ENCODE measurements around the gene PPP2R1B. TPM values are rescaled to one million over a fixed set of nuclear protein-coding genes. Genes with fewer than 3 reads are reported as not detected.

Gene PPP2R1B
- 10 to 100 TPM; 34.5 to 39.2 TPM for total RNA-seq
- polyA plus RNA-seq (2013, experiment 1 of 2): 13.0 TPM
- polyA plus RNA-seq (2013, experiment 2 of 2): 16.0 TPM
- total RNA-seq: 38.3 to 117 (median 66.9) reads per million in 172 experiments

DNA sequence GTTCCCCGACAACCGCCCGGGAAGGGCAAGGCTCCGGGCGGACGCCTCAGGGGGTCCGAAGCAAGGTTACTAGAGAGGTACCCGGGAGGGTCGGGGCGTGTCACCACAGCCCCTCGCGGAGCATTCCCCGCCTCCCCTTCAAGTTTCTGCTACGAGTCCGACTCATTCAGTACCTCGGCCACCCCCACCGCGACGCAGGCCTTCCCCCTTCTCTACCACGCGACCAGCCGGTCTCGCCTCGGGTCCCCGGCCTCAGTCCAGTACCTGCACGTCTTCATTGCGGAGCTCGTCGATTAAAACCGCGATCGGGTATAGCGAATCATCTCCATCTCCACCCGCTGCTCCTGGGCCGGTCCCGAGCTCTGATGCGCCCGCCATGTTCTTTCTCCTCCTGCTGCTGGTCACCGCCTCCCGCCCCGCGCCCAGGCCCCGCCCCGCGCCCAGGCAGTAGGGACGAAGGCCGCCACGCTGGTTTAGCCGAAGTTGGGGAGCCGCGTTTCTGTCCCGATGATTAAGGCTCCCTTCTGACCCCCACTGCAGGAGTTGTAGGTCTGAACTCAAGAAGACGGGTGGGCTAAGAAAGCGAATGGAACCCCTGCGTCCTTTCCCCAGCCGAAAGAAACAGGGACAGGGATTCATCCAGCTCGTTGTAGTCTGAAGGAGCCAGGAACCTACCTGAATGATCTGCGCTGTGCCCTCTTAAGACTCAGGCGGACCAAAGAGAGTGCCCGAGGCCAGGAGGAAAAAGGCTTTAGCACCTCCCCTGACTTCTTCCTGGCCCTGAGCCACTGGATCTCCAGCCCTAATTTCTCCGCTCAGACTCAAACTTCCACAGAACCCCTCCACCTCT lies at the start of gene PPP2R1B:
PPP2R1B (minus strand) TSS at position 406 of the 850 bp plus-strand sequence; CDS start at position 378, 28 bp downstream.
- Histone ChIP-seq H3K4me1 (ENCODE audit: insufficient read depth, low read length) (peaks cover 12% of the 10 kb centered on the region), H3K36me3 (ENCODE audit: insufficient read depth, low read length) (peaks cover 21% of the 10 kb centered on the region), H3K4me3 (ENCODE audit: low read length) (peak within 1 kb of the TSS; percentile 85), H3K9me3 (ENCODE audit: control insufficient read depth in 1 of 2, insufficient read depth in 1 of 2, low read length in 2 of 2) (no peaks in the 10 kb centered on the region), H3K27me3 (ENCODE audit: control insufficient read depth in 1 of 2, insufficient read depth in 2 of 2, low read length in 2 of 2) (no peaks in the 10 kb centered on the region), H3K27ac (ENCODE audit: low read depth in 1 of 2, low read length in 2 of 2) (peak within 1 kb of the TSS; percentile 16 to 67)
- ChIA-PET POLR2A (interaction anchor here (1.0 to 2.2 kb wide), 9 partner anchors 11 to 163 kb away, joined by 3 to 17 read pairs (median 3); partner anchors contain the start of genes ALG9 and SIK2), CTCF (interaction anchor here (1.2 to 2.5 kb wide), 5 partner anchors 11 to 320 kb away, joined by 3 to 18 read pairs (median 5); no protein-coding TSS in a partner anchor)
- Mint-ChIP-seq H3K27ac (peak within 1 kb of the TSS; percentile 70), H3K9me3 (no peaks in the 10 kb centered on the region), H3K4me1 (ENCODE audit: low read depth) (peaks cover 41% of the 10 kb centered on the region), H3K36me3 (ENCODE audit: low read depth) (peaks cover 56% of the 10 kb centered on the region), H3K4me3 (peak within 1 kb of the TSS; percentile 99), H3K27me3 (no peaks in the 10 kb centered on the region)
- TF ChIP-seq, protein P1, sequence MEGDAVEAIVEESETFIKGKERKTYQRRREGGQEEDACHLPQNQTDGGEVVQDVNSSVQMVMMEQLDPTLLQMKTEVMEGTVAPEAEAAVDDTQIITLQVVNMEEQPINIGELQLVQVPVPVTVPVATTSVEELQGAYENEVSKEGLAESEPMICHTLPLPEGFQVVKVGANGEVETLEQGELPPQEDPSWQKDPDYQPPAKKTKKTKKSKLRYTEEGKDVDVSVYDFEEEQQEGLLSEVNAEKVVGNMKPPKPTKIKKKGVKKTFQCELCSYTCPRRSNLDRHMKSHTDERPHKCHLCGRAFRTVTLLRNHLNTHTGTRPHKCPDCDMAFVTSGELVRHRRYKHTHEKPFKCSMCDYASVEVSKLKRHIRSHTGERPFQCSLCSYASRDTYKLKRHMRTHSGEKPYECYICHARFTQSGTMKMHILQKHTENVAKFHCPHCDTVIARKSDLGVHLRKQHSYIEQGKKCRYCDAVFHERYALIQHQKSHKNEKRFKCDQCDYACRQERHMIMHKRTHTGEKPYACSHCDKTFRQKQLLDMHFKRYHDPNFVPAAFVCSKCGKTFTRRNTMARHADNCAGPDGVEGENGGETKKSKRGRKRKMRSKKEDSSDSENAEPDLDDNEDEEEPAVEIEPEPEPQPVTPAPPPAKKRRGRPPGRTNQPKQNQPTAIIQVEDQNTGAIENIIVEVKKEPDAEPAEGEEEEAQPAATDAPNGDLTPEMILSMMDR (IDR thresholded peaks at IDR 0.05): no peak
- intact Hi-C loops (cut with DNase I, micrococcal nuclease): loop anchor here in 1 of 2 experiments (1.0 to 10.0 kb wide), 6 partner anchors 106 to 1549 kb away; partner anchors contain the start of genes ALG9, PTS, RDX and TTC12
- ATAC-seq (ENCODE audit: poor library complexity) (peak; percentile 97), DNase-seq (peak; percentile 52 to 85 (median 64))

DNA sequence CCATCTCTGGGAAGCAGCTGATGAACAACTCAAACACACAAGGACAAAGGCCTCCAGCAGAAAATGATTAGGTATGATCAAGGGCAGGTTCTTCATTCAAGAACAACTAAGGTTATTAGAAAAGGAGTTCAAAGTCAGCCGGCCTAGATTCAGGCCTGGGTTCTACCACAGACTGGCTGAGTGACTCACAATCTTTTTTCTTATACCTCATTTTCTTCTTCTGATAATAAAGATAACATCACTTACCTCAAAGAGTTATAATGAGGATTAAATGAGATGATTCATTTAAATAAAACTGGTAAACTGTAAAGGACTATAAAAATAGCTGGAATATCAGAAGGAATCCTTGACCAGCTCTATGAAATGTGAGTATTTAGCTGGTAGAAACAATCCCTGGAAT lies 49.3 kb upstream of the PPP2R1B start:
- no peak for ATAC-seq (ENCODE audit: poor library complexity)
- CTCF ChIA-PET: no interaction called here
- POLR2A ChIA-PET: no interaction called here
- H3K4me1 ChIP-seq (ENCODE audit: insufficient read depth, low read length): no peaks in the 10 kb centered on the region
- TF ChIP-seq, protein P1 (IDR thresholded peaks at IDR 0.05): no peak
- Mint-ChIP-seq H3K27me3 (no peaks in the 10 kb centered on the region), H3K9me3 (no peaks in the 10 kb centered on the region), H3K4me3 (no peak overlapping the region), H3K36me3 (ENCODE audit: low read depth) (peaks cover 54% of the 10 kb centered on the region), H3K27ac (no peak overlapping the region), H3K4me1 (ENCODE audit: low read depth) (no peaks in the 10 kb centered on the region)
- no peaks in the 10 kb centered on the region for H3K27me3 ChIP-seq (ENCODE audit: control insufficient read depth in 1 of 2, insufficient read depth in 2 of 2, low read length in 2 of 2)
- H3K4me3 ChIP-seq (ENCODE audit: low read length): no peak overlapping the region
- intact Hi-C loops (cut with DNase I, micrococcal nuclease): no loop called here
- no peak overlapping the region for H3K27ac ChIP-seq (ENCODE audit: low read depth in 1 of 2, low read length in 2 of 2)
- H3K36me3 ChIP-seq (ENCODE audit: insufficient read depth, low read length): peaks cover 20% of the 10 kb centered on the region
- no peak for DNase-seq
- H3K9me3 ChIP-seq (ENCODE audit: control insufficient read depth in 1 of 2, insufficient read depth in 1 of 2, low read length in 2 of 2): no peaks in the 10 kb centered on the region

DNA sequence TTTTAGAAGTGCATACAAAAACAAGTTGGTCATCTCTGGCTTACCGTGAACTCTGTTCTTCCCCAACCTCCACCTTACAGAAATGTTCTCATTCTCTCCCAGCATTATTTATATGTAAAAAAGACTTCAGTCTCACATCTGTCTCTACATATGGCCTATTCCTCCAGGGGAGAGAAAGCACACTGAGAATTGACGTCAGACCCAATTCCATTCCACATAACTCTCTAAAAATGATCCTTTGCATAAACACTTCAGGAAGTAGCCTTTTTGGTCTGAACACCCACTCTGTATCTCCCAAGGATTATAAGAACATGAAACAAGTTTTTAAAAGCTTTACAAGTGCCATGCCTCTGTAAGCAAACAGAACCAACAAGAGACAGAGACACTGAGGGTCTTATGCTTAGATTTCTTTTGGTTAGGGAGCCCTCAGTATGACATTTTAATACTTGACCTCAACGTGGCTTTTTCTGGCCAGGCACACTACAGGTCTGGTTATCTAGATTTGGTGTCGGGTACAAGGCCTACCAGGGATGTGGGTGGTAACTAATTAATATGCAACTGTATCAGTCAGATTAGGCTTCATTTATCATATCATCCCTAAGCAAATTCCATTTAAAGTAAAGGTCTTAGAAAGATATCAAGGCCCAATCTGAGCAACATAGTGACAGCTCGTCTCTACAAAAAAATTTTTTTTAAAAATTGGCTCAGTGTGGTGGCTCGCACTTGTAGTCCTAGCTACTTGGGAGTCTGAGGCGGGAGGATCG lies 48.5 kb upstream of the PPP2R1B start:
- Mint-ChIP-seq H3K9me3 (no peaks in the 10 kb centered on the region), H3K4me1 (ENCODE audit: low read depth) (no peaks in the 10 kb centered on the region), H3K27ac (no peak overlapping the region), H3K27me3 (no peaks in the 10 kb centered on the region), H3K36me3 (ENCODE audit: low read depth) (peaks cover 53% of the 10 kb centered on the region), H3K4me3 (no peak overlapping the region)
- H3K4me3 ChIP-seq (ENCODE audit: low read length): no peak overlapping the region
- H3K27me3 ChIP-seq (ENCODE audit: control insufficient read depth in 1 of 2, insufficient read depth in 2 of 2, low read length in 2 of 2): no peaks in the 10 kb centered on the region
- ATAC-seq (ENCODE audit: poor library complexity): no peak
- H3K9me3 ChIP-seq (ENCODE audit: control insufficient read depth in 1 of 2, insufficient read depth in 1 of 2, low read length in 2 of 2): no peaks in the 10 kb centered on the region
- ChIA-PET CTCF (no interaction called here), POLR2A (no interaction called here)
- DNase-seq: no peak
- H3K4me1 ChIP-seq (ENCODE audit: insufficient read depth, low read length): no peaks in the 10 kb centered on the region
- TF ChIP-seq, protein P1 (IDR thresholded peaks at IDR 0.05): no peak
- no peak overlapping the region for H3K27ac ChIP-seq (ENCODE audit: low read depth in 1 of 2, low read length in 2 of 2)
- intact Hi-C loops (cut with DNase I, micrococcal nuclease): no loop called here
- peaks cover 23% of the 10 kb centered on the region for H3K36me3 ChIP-seq (ENCODE audit: insufficient read depth, low read length)

Measured in CD4-positive, alpha-beta T cell (primary cell).